SH-SY5Y (cell line): ENCODE measurements around the gene BGN.
A peak's percentile ranks its signal among the peaks of the same experiment; 100 is the strongest.

Experiments used
- GATA2 ChIP-seq: IDR thresholded peaks from 2 replicates; pipeline ENCODE4 v1.6.1; 2011; ENCODE audit warnings: mild to moderate bottlenecking, low read depth, low read length
- GATA3 ChIP-seq: IDR thresholded peaks from 2 replicates; pipeline ENCODE4 v1.6.1; 2011; ENCODE audit warnings: low read depth, mild to moderate bottlenecking, low read length, moderate library complexity

DNA sequence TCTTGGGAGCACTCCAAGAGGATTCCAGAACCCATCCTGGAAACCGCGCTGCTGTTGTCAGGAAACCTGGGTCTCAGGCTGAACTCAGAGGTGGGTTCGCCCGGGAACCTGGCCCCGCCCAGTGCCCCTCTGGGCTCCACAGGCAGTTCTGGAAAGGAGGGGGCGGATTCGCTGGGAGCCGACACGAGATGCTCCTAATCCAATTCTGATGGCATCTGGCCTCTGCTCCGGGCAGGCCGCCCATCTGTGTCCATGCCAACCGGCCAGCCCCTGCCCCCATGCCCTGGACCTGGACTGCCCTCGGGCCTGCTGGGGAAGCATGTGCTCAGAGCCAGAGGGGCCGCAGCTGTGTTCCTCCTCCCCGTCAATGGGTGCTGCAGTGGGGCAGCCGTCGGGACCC is 43.6 kb downstream of the BGN start:
- TF ChIP-seq GATA2 (peak; percentile 40; the same call in 1 of the 2 replicates), GATA3 (no peak)
